SK-N-SH (cell line): ENCODE data around the gene CNTNAP5. TPM values are rescaled to one million over a fixed set of nuclear protein-coding genes. Genes with fewer than 3 reads are reported as not detected.

Experiments
- CTCF ChIA-PET: fragments of 300-600, 350-600 bp; formaldehyde crosslinking; extraction: SDS; loops from one replicate; lab custom pipeline; 2021; lab: Yijun Ruan, JAX
- POLR2A ChIA-PET: fragments of 350-600 bp; sonication (Branson Sonifier 250); formaldehyde crosslinking; extraction: SDS; loops from one replicate; lab custom pipeline; 2020; ENCODE audit warnings: antibody characterized with exemption, inconsistent platforms; lab: Yijun Ruan, JAX
- DNase-seq: peaks from one replicate; pipeline ENCODE4 v3.0.0; 2012
- H2AFZ ChIP-seq: fragments of 200-600 bp; sonication (generic); 2 replicates; pipeline ENCODE4 v1.8.1; 2016; ENCODE audit warnings: antibody characterized with exemption, mild to moderate bottlenecking, low read depth
- H3F3A ChIP-seq: fragments of 200-600 bp; sonication (generic); replicated peaks from 2 replicates; pipeline ENCODE3; 2016; ENCODE audit warnings: antibody characterized with exemption, mild to moderate bottlenecking; ENCODE audit not compliant: insufficient read depth
- H3K27ac ChIP-seq, 2 experiments: fragments of 200-500 bp in 1 of 2; fragments of 200-600 bp in 1 of 2; sonication (Bioruptor generic) in 1 of 2; sonication (generic), shearing (Covaris generic) in 1 of 2; 2 replicates each; pipeline versions ENCODE4 v1.5.1 to v1.6.1; 2014 to 2016; ENCODE audit warnings: low read depth in 2 of 2, inconsistent platforms in 1 of 2, low read length in 1 of 2, mild to moderate bottlenecking in 1 of 2, mixed read lengths in 1 of 2
- H3K27me3 ChIP-seq: fragments of 200-600 bp; sonication (generic), shearing (Covaris generic); 2 replicates; pipeline ENCODE4 v1.6.1; 2016; ENCODE audit warnings: mixed run types; ENCODE audit not compliant: insufficient read depth
- H3K36me3 ChIP-seq, 2 experiments: fragments of 200-500 bp in 1 of 2; fragments of 200-600 bp in 1 of 2; sonication (Bioruptor generic) in 1 of 2; sonication (generic) in 1 of 2; replicated peaks in 1 of 2; 2 replicates each; pipeline versions ENCODE3 to v1.5.1; 2014 to 2016; ENCODE audit warnings: low read length in 1 of 2, mild to moderate bottlenecking in 1 of 2; ENCODE audit not compliant: insufficient read depth in 2 of 2, control insufficient read depth in 1 of 2
- H3K4me1 ChIP-seq, 2 experiments: fragments of 200-500 bp in 1 of 2; fragments of 200-600 bp in 1 of 2; sonication (Bioruptor generic) in 1 of 2; sonication (generic), shearing (Covaris generic) in 1 of 2; 2 replicates each; pipeline versions ENCODE4 v1.5.1 to v1.6.1; 2014 to 2016; ENCODE audit warnings: low read depth in 1 of 2, low read length in 1 of 2, mixed run types in 1 of 2; ENCODE audit not compliant: insufficient read depth in 2 of 2, control insufficient read depth in 1 of 2
- H3K4me2 ChIP-seq: fragments of 200-600 bp; sonication (generic), shearing (Covaris generic); 2 replicates; pipeline ENCODE4 v1.6.1; 2017; ENCODE audit warnings: mixed run types
- H3K4me3 ChIP-seq, 2 experiments: fragments of 200-500 bp in 1 of 2; fragments of 200-600 bp in 1 of 2; sonication (Bioruptor generic) in 1 of 2; sonication (generic), shearing (Covaris generic) in 1 of 2; 2 replicates each; pipeline versions ENCODE4 v1.5.1 to v1.8.1; 2014 to 2016; ENCODE audit warnings: low read depth in 2 of 2, inconsistent platforms in 1 of 2, low read length in 1 of 2, mild to moderate bottlenecking in 1 of 2, mixed read lengths in 1 of 2, moderate library complexity in 1 of 2
- H3K79me2 ChIP-seq: fragments of 200-600 bp; sonication (generic); 2 replicates; pipeline ENCODE4 v1.8.1; 2017; ENCODE audit warnings: mild to moderate bottlenecking; ENCODE audit not compliant: insufficient read depth
- H3K9ac ChIP-seq: fragments of 200-600 bp; sonication (generic); 2 replicates; pipeline ENCODE4 v1.6.1; 2017; ENCODE audit warnings: mixed run types
- H3K9me2 ChIP-seq: fragments of 200-600 bp; sonication (generic); 2 replicates; pipeline ENCODE4 v1.6.1; 2017; ENCODE audit warnings: mixed run types
- H3K9me3 ChIP-seq: fragments of 200-600 bp; sonication (generic); 2 replicates; pipeline ENCODE4 v1.6.1; 2017; ENCODE audit warnings: mixed run types, mild to moderate bottlenecking, moderate library complexity
- H4K20me1 ChIP-seq: fragments of 200-600 bp; sonication (generic); 2 replicates; pipeline ENCODE4 v1.6.1; 2017; ENCODE audit warnings: mild to moderate bottlenecking, mixed run types; ENCODE audit not compliant: insufficient read depth
- CHD2 ChIP-seq: fragments of 150-350 bp; IDR thresholded peaks from 2 replicates; pipeline ENCODE4 v1.6.1; 2018; ENCODE audit warnings: low read length; ENCODE audit not compliant: partially characterized antibody
- ELF1 ChIP-seq: IDR thresholded peaks from 2 replicates; pipeline ENCODE4 v1.4.0; 2012
- EP300 ChIP-seq, 2 experiments: IDR thresholded peaks; 2 replicates each; pipeline versions ENCODE4 v1.4.0 to v1.6.1; 2012; ENCODE audit warnings: borderline replicate concordance in 1 of 2, low read depth in 1 of 2, low read length in 1 of 2
- FOXJ3 ChIP-seq: sonication (generic); formaldehyde crosslinking; IDR thresholded peaks from 2 replicates; pipeline ENCODE4 v1.5.1; 2020; ENCODE audit warnings: mild to moderate bottlenecking, missing genetic modification reagents
- JUND ChIP-seq: IDR thresholded peaks from 2 replicates; pipeline ENCODE4 v1.4.0; 2012
- NRF1 ChIP-seq: IDR thresholded peaks from 2 replicates; pipeline ENCODE4 v1.6.1; 2012; ENCODE audit warnings: low read depth, mild to moderate bottlenecking, low read length
- RAD21 ChIP-seq: IDR thresholded peaks from 2 replicates; pipeline ENCODE4 v1.6.1; 2012; ENCODE audit warnings: mild to moderate bottlenecking, low read length
- RXRA ChIP-seq: IDR thresholded peaks from 2 replicates; pipeline ENCODE4 v1.4.0; 2012; ENCODE audit warnings: low read depth, mild to moderate bottlenecking, borderline replicate concordance
- SIN3A ChIP-seq: IDR thresholded peaks from 2 replicates; pipeline ENCODE4 v1.6.1; 2012; ENCODE audit warnings: low read depth, mild to moderate bottlenecking, low read length, moderate library complexity, borderline replicate concordance
- SMC3 ChIP-seq: IDR thresholded peaks from 2 replicates; pipeline ENCODE4 v1.6.1; 2012; ENCODE audit warnings: low read depth, low read length, improper control_type of control experiment
- TAF1 ChIP-seq: IDR thresholded peaks from 2 replicates; pipeline ENCODE4 v1.6.1; 2012; ENCODE audit warnings: low read depth, mild to moderate bottlenecking, low read length, moderate library complexity, borderline replicate concordance
- TCF12 ChIP-seq: IDR thresholded peaks from 2 replicates; pipeline ENCODE4 v1.4.0; 2012
- WGBS: methylation state at CpG from one replicate; pipeline ENCODE4 v1.1.6; 2017; ENCODE audit warnings: low lambda C conversion rate; 5-methylcytosine and 5-hydroxymethylcytosine counted together
- polyA plus RNA-seq, 3 experiments: library from polyadenylated mRNA; depleted of rRNA; stranded (reverse); fragments of >200 nt; gene quantifications; 2 replicates each; pipeline ENCODE4 v1.2.3, GENCODE V29; 2012
- TF ChIP-seq, protein P1 (sequence below): IDR thresholded peaks from 2 replicates; pipeline ENCODE4; 2012
- TF ChIP-seq, protein P2 (sequence below): IDR thresholded peaks from 2 replicates; pipeline ENCODE4 v1.4.0; 2012; ENCODE audit warnings: low read depth, borderline replicate concordance
- TF ChIP-seq, protein P3 (sequence below): IDR thresholded peaks from 2 replicates; pipeline ENCODE4 v1.4.0; 2012; ENCODE audit warnings: low read depth
- TF ChIP-seq, protein P4 (sequence below): IDR thresholded peaks from 2 replicates; pipeline ENCODE4 v1.4.0; 2012; ENCODE audit warnings: low read depth, borderline replicate concordance

Gene CNTNAP5
- polyA plus RNA-seq, 1 of the 3 experiments (the other 2 are of a cell fraction): 0.08 TPM

DNA sequence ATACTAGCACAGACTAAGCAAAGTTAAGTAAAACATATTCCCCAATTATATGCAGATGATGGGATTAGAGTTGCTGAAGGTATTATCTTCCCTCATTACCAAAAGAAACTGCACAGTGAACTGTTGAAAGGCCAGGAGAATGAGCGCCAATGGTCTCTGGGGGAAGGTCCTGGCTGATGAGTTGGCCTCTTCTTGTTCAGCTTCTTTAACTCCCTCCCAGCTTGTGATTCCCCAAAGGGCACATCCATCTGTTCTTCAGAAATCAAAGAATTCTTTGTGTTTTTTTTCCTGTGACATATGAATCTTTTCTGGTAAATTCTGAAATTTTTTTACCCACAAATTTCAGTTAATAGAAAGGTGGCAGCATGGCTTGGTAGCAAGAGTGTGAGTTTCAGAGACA is 667.6 kb downstream of the CNTNAP5 start (continued):
- TF ChIP-seq SIN3A: no peak

DNA sequence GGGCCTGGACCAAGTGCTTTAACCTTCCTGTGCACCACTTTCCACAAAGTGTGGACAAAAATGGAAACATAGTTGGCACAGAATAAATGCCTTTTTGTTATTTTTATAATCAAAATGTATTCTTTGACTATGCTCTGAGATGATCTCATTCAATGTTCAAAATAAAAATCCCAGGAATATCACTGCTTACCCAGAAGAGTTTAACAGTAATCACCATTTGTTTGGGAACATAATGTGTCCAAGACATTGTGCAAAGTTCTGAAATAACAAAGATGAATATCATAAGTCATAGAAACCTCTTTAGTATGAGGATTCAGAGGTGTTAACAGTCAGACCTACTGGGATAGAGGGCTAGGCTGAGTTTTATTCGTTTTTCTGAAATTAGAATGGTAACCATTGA is 668.1 kb downstream of the CNTNAP5 start:
- ChIA-PET CTCF (no interaction called here), POLR2A (no interaction called here)
- 5% methylated on average over 1 of the region's 1 CpG for WGBS

DNA sequence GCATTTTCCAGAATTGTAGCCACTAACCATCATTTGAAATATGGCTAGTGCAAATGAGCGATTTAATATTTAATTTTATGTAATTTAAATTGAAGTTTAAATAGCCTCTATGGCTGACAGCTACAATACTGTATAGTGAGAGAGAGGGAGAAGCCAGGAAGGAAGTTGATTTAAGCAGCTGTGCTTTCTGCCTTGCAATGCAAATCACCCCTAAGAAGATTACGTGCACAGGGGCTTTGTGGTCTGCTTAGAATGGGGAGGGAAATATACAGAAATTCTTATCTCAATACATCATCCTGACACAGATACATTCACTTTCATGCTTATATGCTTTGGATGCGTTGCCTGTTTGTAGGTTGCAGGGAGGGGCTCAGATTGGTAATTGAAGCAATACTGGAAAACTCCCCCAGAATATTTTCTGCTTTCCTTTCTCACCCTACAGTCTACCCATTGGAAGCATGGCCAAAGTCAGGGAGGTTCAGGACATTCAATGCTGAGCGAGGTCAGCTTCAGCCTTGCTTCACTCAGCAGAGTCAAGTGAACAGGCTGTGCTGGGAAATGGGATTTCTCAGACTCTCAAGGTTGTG is 674.0 kb downstream of the CNTNAP5 start:
- 8% methylated on average over 4 of the region's 4 CpGs for WGBS
- no peak overlapping the region for H2AFZ ChIP-seq
- H3K27ac ChIP-seq: no peak overlapping the region
- no peaks in the 10 kb centered on the region for H3K9me2 ChIP-seq
- no peaks in the 10 kb centered on the region for H4K20me1 ChIP-seq
- H3K36me3 ChIP-seq: no peaks in the 10 kb centered on the region
- H3K27me3 ChIP-seq: no peaks in the 10 kb centered on the region
- no peaks in the 10 kb centered on the region for H3K4me1 ChIP-seq
- no peak overlapping the region for H3K4me3 ChIP-seq
- no peak overlapping the region for H3K9ac ChIP-seq
- H3K9me3 ChIP-seq: no peaks in the 10 kb centered on the region
- H3K79me2 ChIP-seq: no peaks in the 10 kb centered on the region
- POLR2A ChIA-PET: no interaction called here
- no peaks in the 10 kb centered on the region for H3F3A ChIP-seq
- no peak overlapping the region for H3K4me2 ChIP-seq
- DNase-seq: no peak
- CTCF ChIA-PET: no interaction called here
- TF ChIP-seq ELF1 (no peak), SIN3A (no peak), RXRA (no peak), CHD2 (no peak), RAD21 (no peak), SMC3 (no peak), FOXJ3 (no peak), TCF12 (no peak), EP300 (IDR thresholded peaks at IDR 0.05; ENCODE audit: borderline replicate concordance in 1 of 2, low read depth in 1 of 2, low read length in 1 of 2) (no peak), JUND (no peak), TAF1 (no peak), NRF1 (no peak)
- TF ChIP-seq, protein P1, sequence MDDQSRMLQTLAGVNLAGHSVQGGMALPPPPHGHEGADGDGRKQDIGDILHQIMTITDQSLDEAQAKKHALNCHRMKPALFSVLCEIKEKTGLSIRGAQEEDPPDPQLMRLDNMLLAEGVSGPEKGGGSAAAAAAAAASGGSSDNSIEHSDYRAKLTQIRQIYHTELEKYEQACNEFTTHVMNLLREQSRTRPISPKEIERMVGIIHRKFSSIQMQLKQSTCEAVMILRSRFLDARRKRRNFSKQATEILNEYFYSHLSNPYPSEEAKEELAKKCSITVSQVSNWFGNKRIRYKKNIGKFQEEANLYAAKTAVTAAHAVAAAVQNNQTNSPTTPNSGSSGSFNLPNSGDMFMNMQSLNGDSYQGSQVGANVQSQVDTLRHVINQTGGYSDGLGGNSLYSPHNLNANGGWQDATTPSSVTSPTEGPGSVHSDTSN: no peak
- TF ChIP-seq, protein P2, sequence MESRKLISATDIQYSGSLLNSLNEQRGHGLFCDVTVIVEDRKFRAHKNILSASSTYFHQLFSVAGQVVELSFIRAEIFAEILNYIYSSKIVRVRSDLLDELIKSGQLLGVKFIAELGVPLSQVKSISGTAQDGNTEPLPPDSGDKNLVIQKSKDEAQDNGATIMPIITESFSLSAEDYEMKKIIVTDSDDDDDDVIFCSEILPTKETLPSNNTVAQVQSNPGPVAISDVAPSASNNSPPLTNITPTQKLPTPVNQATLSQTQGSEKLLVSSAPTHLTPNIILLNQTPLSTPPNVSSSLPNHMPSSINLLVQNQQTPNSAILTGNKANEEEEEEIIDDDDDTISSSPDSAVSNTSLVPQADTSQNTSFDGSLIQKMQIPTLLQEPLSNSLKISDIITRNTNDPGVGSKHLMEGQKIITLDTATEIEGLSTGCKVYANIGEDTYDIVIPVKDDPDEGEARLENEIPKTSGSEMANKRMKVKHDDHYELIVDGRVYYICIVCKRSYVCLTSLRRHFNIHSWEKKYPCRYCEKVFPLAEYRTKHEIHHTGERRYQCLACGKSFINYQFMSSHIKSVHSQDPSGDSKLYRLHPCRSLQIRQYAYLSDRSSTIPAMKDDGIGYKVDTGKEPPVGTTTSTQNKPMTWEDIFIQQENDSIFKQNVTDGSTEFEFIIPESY: no peak
- TF ChIP-seq, protein P3, sequence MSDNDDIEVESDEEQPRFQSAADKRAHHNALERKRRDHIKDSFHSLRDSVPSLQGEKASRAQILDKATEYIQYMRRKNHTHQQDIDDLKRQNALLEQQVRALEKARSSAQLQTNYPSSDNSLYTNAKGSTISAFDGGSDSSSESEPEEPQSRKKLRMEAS: no peak
- TF ChIP-seq, protein P4, sequence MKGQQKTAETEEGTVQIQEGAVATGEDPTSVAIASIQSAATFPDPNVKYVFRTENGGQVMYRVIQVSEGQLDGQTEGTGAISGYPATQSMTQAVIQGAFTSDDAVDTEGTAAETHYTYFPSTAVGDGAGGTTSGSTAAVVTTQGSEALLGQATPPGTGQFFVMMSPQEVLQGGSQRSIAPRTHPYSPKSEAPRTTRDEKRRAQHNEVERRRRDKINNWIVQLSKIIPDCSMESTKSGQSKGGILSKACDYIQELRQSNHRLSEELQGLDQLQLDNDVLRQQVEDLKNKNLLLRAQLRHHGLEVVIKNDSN: no peak

More for the DNA sequence above, 668.1 kb downstream of the CNTNAP5 start:
- Histone ChIP-seq H3K36me3 (no peaks in the 10 kb centered on the region), H3K4me3 (no peak overlapping the region), H3F3A (no peaks in the 10 kb centered on the region), H3K9ac (no peak overlapping the region), H3K27me3 (no peaks in the 10 kb centered on the region), H3K4me1 (no peaks in the 10 kb centered on the region), H3K79me2 (no peaks in the 10 kb centered on the region), H3K27ac (no peak overlapping the region), H2AFZ (no peak overlapping the region), H3K9me3 (no peaks in the 10 kb centered on the region), H3K9me2 (no peaks in the 10 kb centered on the region), H3K4me2 (no peak overlapping the region), H4K20me1 (no peaks in the 10 kb centered on the region)
- DNase-seq: no peak
- TF ChIP-seq, protein P1: no peak
- TF ChIP-seq, protein P3: no peak
- no peak for TF ChIP-seq TAF1
- TF ChIP-seq EP300 (IDR thresholded peaks at IDR 0.05; ENCODE audit: borderline replicate concordance in 1 of 2, low read depth in 1 of 2, low read length in 1 of 2): no peak
